HG02852 (cell line): ENCODE measurements around the gene MALRD1.

Source experiments
- ATAC-seq: cut with Tn5 transposase; IDR thresholded peaks from one replicate; pipeline ENCODE4 v1.9.1; 2021; ENCODE audit warnings: mild to moderate bottlenecking, moderate library complexity; ENCODE audit not compliant: unreplicated experiment

Gene MALRD1

DNA sequence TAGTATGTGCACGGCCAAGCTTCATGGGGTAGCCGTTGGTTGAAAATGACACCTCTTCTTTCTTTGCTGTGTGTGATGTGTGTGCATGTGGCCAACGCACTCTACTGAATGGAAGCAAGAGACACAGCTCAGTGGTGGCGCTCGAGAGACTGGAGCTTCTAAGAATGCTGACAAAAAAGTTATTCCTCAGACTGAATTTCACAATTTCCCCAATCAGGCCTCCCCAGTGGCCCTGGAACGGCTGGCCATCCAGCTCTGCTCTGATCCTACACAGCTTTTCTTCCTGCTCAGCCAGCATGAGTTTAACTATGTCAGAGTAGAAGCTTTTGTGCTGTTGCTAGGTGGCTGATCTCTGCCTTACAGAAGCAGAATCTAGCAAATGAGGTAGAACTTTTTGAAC is 581.0 kb downstream of the MALRD1 start:
- no peak for ATAC-seq

DNA sequence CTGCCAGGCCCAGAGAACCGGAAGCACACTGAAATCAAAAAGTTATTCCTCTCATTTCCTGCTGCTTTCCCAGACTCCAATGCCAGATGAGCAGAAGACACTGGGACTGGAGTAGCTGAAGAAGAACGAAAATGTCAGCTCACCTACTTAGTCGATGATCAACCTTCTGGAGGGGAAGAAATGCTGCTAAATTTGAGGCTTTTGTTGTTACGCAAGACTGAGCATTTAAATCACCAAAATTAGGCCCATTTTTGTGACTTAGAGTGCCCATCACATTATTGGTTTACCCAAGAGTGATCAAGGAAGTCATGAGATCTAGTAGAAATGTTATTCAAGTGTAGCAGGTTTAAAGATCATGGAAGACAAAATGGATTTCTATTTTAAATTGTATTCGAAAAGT is 585.6 kb downstream of the MALRD1 start:
- ATAC-seq: no peak

DNA sequence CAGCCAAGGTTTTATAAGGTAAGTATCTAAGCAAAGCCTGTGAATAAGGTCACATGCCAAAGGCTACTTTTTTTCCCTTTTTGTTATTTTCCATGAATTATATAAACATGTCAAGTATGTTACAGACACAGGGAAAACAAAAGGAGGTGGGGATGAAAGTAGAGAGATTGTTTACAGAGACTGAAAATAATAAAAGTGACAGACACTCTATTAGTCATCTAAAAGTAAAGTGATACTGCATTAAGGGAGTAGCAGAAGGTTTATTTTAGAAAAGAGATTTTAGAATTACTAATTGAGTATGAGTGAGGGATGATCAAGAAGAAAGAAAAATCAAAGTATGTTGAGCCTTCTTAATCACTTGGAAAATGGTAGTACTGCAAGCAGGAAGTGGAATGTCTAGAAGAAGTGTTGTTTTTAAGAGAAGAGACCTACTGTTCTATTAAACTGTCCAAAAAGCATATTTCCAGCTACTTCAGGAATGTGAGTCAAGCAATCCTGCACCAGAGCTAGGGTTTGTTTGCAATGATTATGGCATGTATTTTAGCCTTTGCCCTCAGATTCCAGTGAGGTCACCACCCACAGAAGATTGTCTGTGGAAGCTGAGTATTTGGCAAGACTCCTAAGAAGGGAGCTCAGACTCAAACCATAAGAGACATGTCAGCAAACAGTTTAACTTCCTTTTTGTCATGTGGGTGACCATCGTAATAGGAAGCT is 589.7 kb downstream of the MALRD1 start:
- no peak for ATAC-seq

DNA sequence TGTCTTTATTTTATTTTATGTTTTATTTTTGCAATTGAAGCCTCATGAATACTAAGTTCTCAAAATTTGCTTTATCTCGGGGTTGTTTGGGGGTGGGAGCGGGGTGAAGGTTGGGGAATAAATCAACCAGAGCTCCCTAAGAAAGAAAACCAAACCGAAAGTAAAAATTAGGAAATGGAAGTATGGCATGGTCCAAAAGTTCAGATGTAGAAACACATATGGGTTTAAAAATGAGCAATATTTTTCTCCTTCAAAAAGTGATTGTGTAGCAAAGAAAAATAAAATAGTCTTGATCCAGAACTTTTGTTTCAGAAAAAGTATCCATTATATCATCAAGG is 590.3 kb downstream of the MALRD1 start:
- ATAC-seq: no peak

DNA sequence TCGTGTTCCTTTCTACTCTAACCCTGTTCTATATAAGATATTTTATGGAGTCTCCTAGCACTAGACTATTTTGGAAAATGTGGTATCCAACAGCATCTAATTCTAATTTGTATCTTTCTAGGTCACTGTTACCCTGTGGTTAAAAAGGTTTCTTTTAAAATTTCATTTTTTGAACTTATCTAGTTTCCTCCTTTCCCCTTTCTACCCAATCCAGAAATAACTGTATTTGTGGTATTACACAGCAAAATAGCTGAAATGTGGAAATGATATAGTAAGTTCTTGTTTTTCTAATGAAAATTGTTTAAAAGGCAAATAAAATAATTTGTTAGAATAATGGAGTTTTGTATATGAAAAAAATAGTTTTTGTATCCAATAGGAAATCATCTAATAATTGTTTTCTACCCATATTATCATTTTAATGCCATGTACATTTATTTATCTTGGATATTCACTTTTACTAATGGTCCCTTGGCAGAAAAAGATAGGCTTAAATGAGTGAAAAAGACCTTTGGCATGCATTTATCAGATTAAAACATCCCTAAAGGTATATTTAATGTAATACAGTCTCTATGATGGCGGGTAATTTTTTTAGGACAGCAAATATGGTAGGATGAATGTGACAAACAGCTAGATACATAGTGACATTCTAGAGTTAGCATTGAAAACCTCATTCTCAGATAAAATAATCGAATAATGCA is 592.1 kb downstream of the MALRD1 start:
- no peak for ATAC-seq

DNA sequence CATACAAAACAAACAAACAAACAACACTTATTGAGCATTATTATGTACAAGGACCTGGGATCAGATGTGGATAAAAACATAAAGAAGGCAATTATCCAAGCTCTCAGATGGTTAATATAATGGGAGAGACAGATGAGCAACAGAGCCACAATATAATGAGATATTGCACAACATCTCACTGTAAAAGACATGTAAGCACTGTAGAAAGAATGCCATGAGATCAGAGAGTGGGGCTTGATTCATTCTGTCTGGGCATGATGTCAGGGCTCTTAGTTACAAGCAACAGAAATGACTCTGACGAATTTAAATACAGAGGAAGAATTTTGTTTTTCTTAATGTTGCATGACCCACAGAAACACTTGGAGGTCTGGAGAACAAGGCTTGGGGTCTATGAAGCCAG is 602.9 kb downstream of the MALRD1 start:
- no peak for ATAC-seq

DNA sequence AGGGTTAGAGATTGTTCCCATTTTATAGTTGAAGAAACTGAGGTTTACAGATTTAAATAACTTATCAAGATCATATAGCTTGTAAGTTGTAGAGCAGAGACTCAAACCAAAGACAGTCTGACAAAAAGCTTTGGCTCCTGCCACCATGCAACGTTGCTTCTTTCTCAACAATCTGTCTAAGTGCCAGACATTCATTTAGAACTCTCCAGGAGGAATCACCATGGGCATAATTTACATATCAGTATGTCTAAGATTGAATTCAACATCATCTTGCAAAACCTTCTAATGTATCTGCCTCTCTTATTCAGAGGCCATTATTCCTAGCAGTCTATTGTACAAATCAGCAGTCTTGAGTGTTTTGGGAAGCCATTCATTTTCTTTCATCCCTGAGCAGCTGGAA is 604.1 kb downstream of the MALRD1 start:
- no peak for ATAC-seq

DNA sequence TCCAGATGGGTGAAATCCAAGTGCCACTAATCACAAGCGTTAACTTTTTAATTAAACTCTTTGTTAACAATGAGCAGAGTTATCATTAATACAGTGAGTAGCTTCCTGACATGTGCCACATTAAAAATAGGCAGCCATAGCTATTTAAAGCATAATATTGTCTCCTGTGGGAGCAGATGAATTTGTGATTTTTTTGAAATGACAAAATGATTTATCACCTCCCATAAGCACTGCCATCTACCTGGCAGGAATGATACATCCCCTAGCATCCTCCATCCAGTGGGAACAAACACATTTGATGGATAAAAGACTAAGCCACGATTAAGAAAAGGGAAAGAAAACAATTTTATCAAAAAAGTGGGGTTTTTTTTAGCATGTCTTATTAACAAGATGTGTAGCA is 605.3 kb downstream of the MALRD1 start:
- no peak for ATAC-seq

DNA sequence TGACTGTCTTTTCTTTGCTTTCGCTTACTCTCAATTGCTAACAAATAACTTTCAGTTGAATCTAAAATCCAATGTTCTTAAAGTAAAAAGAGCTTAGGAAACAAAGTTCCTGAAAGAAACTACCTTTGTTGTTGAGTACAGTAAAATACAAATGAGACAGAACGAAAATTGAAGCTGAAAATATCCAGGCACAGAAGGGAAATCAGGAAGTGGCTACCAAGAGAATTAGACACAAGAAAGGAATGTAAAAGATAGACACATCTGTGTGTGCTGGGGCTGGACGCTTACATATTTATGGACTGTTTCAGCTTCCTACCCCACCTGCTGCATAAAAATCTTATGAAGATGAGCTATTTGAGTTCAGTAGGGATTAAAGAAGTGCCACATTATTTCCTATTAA is 606.0 kb downstream of the MALRD1 start:
- no peak for ATAC-seq

DNA sequence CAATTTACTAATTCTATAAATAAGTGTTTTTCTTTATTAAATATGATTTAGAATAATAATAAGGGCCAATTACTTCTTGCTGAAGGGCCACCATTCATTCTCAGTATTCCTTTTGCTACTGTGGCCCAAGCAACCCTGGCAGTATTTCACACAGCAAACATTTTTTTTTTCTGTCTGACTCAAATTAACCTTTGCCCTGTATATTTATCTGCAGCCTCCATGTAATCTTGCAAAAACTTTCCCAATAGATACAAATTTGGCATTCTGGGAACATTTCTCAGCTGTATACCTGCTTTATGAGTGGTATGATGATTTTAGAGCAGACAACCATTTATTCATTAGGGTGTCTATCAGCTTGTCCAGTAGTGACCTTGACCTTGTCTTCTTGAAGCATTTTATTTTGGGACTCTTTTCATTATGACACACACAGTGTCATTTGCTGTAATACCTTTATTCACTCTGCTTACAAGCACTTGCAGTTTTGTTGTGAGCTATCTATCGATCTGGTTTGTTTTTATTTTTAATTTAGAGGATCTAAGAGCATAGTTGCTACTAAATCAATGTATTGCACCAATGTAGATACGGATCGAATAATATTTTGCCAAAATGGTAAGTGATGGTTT is 607.9 kb downstream of the MALRD1 start:
- no peak for ATAC-seq

DNA sequence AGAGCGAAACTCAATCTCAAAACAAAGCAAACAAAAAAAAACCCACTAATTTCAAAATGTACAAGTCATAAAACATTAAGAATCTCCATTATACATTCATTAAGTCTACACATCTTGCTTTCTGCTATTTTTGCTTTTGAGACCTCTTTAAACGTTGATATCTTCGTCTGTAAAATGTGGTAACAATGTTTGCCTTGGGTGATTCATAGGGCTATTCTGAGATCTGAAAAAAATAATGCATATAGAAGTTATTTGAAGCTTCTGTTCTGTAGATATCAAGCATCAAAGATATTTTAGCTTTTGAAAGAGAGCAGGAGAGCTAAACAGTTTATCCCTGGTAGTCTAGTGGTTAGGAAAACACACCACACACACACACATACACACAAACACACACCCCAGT is 609.5 kb downstream of the MALRD1 start:
- no peak for ATAC-seq

DNA sequence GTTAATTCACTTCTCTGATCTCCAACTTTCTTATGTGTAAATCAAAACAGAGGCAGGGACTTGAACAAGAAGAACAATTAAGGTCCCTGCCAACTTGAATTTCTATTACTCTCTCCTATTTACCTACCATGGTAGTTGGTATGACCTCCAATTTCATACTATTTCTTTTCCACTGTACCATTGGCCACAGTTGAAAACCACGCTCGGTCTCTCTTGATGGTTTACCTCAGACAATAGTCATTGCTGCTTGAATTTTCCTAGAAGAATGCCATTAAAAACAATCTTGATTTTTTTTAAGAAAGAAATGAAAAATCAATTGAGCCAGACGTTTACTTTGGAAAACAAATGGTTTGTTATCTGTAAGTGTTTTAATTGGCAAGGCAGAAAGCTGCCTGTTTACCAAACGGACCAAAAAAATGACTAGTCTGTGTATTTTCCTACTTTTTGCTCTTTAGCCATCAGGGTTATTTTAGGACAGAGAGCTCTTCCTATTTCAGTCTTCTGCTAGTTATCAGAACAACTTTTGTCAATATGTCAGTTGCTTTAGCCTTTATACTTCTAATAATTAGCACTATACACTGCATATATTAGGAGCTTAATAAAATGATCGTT is 610.1 kb downstream of the MALRD1 start:
- no peak for ATAC-seq

DNA sequence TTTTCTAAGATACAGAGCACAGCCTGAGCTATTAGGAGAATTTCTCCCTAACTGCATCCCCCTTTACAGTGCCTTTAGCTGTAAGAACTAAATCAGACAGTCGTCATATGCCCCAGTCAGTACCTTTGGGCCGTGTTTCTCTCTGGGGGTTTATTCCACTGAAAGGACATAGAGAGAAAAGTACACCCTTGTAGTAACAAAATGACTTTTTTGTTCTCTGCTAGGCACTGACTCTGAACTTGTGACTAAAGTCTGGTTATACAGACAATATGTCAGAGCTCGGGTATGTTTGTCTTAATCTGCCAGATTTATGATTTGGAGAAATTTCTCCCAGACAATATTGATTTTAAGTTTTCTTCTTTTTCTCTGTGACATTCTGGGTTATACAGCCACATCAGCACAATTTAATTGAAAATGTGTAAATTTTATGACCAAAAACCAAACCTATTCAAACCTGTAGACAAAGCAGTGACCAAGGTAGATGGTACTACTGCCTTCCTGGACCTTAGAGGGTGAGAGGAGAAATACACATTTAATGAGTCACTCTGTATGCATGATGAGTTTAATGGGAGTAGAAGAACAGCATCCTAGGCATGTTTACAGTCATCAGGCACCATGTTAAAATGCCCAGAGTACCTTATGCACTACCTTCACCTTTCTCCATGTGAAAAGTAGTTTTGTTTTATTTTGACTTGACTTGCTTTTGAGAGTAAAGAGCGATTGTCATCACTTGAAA is 611.5 kb downstream of the MALRD1 start:
- no peak for ATAC-seq

DNA sequence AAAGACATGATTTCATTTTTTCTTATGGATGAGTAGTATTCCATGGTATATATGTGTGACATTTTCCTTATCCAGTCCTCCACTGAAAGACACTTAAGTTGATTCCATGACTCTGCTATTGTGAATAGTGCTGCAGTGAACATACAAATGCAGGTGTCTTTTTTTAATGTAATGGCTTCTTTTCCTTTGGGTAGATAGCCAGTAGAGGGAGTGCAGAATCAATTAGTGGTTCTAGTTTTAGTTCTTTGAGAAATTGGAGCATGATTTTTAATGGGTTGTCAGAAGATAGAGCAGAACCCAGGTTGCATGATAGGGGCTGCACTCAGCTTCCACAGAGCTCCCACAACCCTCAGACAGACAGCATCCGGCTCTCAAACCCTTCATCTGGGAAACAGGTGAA is 614.7 kb downstream of the MALRD1 start:
- ATAC-seq: no peak

DNA sequence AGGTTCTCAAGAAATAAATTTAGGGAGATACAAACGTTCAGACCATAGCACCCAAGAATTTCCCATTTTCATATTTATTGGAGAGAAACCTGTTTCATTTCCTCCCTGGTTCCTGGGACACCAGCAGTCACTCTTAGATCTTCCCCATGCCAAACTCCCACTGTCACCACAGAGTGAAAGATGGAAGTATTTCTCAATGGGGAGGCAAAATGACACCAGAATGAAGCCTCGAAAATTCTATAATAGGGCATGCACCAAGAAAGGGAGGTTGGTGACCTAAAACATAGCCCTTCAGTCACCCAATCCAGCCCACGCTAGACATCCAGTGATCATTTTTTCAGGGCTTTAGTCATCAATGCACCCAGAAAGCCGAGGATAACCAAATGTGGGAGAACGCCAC is 619.5 kb downstream of the MALRD1 start:
- no peak for ATAC-seq

DNA sequence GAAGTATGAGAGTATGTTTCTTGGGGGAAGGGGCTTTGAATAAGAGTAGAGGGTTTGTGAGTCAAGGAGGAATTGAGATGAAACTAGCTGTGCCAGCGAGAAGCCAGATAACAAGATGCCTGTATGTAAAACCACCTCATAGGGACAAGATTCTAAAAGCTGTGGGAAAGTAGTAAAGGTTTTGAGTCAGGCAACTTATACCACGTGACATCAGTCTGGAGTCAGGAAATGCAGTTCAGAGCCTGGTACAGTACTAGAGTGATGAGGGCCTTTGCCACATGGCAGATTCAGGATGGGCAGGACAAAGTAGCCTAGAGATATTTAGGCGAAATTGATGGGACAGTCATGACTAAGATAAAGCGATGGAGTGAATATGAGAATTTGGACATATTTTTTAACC is 627.5 kb downstream of the MALRD1 start:
- no peak for ATAC-seq

DNA sequence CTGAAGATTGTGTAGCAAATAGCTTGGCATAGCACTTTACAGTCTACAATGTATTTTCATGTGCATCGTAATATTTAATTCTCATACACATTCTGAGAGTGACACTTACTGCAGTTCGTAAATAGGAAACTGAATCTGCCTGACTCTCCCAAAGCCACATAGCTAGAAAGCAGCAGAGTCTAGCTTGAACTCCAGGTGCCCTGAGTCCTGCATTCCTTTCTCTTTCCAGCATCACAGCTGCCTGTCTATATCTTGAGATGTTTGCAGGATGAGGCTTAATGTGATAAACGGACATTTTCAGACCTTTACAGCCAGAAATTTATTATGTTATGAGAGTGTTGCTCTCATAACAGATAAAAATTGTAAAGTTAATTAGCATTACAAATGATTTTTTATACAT is 634.8 kb downstream of the MALRD1 start:
- no peak for ATAC-seq

DNA sequence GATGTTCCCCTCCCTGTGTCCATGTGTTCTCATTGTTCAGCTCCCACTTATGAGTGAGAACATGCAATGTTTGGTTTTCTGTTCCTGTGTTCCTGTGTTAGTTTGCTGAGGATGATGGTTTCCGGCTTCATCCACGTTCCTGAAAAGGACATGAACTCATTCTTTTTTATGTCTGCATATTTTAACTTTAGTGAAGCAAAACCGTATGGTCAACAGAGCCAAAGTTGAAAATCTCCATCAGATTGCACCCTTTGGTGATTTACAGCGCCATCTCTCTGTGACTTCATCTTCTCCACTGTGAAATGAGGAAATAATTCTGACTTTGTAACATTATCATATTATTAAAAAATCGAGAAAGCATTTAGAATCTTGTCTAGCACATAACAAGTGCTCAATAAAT is 635.4 kb downstream of the MALRD1 start:
- ATAC-seq: no peak

DNA sequence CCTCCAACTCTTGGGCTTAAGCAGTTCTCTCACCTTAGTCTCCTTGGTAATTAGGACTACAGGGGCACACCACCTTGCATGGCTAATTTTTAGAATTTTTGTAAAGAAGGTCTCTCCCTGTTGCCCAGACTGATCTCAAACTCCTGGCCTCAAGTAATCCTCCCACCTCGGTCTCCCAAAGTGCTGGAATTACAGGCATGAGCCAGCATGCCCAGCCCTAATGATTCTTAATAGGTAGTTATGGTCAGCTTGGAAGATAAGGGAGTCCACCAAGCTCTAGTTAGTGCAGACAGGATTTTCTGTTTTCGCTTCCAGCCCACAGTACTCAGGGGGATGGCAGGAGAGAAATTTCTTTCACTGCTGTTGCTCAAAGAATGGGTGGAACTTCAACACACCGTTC is 639.7 kb downstream of the MALRD1 start:
- no peak for ATAC-seq

DNA sequence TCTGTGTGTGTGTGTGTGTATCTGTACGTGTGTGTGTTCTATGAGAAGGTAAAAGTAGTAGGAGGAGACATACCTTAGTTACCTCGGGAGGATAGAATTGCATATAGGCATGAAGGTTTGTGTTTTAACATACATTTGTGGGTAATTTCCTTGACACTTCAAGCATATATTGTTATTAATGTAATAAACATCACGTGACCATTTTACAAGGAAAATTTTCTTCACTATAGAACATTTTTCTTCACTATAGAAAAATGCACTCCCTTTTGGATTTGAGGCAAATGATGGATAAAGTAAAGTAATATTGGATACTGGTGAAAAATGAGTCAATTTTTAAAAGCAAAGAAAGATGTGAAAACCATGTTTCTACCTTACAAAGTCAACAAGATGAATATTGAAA is 640.6 kb downstream of the MALRD1 start:
- no peak for ATAC-seq

DNA sequence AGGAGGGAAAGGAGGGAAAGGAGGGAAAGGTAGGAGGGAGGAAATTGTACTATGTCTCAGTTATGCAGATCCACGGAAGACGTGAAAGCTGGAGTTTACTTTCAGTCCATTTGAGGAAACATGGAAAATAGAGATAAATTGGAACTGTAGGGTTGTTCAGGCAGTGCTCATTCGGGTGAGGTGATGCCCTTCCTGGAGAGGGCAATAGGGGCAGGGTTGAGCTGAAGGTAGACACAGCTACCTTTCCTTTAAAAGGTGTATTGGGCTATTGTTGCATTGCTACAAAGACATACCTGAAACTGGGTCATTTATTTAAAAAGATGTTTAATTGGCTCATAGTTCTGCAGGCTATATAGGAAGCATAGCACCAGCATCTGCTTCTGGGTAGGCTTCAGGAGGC is 650.7 kb downstream of the MALRD1 start:
- ATAC-seq: no peak
